HG02759 (cell line): ENCODE data around the gene GAA.
"Not testable (repeated sequence)": the region's sequence is repeated elsewhere in the genome, so short reads cannot be mapped to it uniquely, and the experiment has no call there.

Experiments
- ATAC-seq: cut with Tn5 transposase; IDR thresholded peaks from one replicate; pipeline ENCODE4 v1.9.1; 2021; ENCODE audit warnings: mild to moderate bottlenecking, moderate library complexity; ENCODE audit not compliant: unreplicated experiment

The GAA gene

DNA sequence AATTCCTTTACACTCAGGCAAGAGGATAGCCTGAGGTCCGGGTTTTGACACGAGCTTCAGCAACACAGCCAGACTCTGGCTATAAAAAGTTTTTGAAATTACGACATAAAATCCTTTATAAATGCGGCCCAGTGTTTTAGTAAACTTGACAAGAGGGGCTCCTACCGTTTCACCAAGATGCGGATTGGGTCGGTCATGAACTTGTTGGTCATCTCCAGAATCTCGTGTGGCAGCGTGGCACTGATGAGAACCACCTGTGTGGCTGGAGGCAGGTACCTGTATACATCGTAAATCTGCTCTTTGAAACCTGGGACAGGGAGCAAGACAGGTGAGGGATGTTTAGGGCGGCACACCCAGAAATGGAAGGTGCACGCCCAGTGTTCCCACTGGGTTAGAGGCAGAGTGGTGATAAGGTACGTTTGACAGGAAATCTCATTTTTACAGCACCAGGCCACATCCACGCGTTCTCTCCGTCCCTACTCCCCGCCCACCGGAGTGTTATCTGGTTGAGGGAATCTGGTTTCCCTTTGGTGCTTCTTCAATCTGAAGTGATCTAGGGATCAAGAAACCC lies 37.6 kb downstream of the GAA start:
- ATAC-seq: no peak

DNA sequence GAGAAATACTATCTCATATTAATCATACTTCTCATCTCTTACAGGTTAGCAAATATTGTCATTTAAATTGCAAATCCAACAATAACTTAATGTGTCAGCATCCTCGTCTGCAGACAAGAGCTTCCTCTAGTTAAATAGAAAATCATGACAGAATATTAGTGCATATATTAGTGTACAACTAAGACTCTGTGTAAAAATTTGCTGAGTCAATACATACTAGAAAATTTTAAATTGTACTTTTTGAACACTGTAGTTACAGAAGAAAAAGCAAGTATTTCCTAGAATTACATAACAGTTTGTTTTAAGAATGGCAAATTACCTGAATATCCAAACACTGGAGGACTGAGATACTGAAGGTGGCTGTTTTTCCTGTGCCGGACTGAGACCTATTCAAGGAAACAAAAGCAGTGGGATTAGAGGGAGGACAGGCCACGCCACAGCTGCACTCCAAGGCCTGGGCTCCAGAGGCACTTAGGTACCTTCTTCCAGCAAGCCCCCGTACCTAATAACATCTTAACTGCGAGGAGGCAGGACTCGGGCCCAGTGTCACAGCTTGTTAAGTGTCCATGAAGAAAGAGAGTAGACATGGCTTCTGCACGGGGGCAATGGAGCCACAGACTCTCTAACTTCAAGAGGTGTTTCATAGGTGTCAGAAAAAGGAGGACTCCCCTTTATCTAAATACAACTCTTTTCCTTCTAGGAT lies 40.2 kb downstream of the GAA start:
- ATAC-seq: no peak

DNA sequence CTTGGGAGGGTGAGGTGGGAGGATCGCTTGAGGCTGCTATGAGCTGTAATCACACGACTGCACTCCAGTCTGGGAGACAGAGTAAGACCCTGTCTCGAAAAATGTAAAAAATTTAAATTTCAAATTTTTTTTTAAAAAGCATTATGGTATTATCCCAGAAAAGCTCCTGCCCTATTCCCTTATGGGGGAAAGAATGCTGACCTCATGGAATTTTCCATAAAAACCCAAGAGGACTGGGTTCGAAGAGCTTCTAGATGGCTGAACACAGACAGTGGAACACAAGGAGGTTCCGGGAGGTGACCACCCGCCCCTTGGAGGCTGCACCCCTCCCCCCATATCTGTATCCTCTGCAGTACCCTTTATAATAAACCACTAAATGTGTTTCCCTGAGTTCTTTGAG lies 41.5 kb downstream of the GAA start:
- no peak for ATAC-seq

DNA sequence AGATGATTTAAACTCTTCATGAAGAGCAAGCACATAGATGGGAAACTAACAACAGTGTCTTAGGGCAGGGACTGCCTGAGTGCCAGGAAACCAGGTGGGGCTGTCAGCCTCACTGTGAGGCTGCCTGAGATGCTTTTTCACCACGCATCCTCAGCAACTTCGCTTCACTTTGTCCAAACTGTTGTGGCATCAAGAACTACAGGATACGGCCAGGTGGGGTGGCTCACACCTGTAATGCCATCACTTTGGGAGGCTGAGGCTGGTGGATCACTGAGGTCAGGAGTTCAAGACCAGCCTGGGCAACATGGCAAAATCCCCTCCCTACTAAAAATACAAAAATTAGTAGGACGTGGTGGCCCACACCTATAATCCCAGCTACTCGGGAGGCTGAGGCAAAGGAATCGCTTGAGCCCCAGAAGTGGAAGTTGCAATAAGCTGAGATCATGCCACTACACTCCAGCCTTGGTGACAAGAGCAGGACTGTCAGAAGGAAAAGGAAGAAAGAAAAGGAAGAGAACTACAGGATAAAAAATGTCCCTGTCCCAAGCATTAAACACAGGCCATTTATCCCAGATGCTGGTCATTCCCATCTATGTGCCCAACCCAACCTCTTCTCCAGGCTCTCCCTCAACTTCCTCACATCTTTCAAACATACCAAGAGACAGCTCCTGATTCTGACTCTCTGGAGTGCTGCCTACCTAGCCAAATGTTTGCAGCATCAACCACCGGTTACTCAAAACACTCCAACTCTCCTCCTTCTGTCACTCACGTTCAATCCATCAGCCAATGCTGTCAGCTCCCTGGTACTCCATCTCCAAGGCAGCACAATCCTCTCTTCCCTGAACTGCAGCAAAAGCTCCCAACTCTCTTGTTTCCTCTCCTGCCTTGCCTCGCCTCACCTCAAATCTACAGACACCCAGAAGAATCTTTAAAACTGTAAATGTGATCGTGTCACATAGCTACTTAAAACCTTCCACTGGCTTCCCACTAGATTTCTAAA lies 44.0 kb downstream of the GAA start:
- ATAC-seq: no peak

DNA sequence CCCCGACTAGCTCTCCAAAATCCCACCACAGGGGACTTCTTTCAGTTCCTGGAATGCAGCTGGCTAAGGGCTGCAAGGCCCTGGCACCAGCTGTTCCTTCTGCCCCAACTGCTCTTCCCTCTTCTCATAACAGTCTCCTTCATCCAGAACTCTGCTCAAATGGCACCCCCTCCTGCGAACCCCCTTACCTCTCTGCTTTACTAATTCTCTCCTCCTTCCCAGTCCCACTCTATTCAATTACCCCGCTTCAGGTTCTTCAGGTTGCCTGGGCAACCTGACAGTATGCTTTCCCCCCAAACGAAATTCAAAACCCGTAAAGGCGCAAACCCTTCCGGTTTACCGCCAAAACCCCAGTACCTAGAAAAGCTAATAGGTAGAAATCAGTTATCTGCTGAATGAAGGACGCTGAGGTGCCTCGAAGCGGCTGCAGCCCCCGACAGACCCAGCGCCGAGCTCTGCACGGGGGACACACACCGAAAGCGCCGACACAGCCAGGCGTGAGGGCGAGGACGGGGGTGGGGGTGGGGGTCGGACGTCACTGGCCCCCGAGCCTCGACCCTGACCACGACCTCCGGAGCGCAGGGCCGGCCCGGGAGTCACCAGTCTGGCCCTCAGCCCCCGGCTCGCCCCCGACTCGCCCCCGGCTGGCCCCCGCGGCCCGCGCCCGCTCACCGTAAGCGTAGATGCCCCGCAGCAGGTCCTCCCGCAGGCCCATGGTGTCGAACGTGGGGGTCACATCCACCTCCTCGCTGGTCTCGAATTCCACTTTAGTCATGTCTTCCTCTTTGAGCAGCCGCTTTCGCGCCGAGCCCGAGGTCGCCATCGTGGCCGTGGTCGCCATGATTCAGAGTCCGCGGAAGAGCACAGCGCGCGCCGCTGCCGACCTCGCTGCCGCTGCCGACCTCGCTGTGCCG lies 45.0 kb downstream of the GAA start:
- ATAC-seq: peak; percentile 22

DNA sequence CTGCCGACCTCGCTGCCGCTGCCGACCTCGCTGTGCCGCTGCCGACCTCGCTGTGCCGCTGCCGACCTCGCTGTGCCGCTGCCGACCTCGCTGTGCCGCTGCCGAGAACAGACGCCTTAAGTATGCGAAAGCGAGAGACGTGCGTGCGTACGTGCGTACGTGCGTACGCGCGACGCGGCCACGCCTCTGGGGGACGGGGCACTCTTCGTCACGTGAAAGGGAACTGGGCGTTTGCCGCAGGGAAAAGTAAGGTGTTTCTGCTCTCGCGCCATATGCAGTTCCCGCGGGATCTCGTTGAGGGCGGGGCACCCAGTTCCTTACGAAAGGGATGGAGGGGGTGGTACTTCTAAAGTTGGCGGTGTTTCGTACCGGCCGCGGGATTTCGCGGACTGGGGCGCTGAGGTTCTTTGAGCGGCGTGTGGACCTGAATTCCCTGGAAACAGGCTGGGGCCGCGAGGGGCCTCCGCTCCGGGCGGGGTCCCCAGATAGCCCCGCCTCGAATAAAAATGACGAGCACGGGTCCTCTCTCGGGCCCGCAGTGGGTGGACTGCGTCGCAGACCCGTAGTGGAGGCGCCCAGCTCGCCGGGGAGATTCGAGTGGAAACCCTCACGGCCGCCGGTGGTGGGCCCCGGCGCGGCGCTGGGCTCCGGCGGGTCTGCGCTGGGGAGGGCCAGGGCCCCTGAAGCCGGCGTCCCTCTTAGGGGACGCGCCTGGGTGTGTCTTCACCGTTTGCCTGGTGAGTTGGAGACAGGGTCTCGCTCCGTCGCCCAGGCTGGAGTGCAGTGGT lies 45.8 kb downstream of the GAA start, which contains the start of gene EIF4A3:
Gene EIF4A3, minus strand, starts transcription at position 94 of the 788 bp plus-strand sequence. CDS start 167 bp downstream, outside the sequence.
- ATAC-seq: peak; percentile 89

DNA sequence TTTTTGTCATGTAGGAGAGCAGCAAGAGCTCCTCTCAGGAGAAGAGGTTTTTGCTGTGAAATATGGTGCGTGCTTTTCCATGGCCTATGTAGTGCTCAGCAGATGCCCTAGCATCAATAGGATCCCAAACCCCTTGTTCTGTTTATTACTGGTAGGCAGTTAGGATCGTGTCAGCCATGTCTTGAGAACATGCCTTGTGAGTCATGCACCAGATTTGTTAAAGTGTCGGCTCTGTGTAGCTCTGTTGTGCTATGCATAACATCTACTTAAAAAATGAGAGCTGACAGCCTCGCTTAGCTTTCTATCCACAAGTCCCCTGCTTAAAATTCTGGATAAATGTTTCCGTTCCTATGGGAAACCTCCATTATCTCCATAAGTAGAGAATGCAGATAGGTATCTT lies 50.0 kb downstream of the GAA start:
- no peak for ATAC-seq

DNA sequence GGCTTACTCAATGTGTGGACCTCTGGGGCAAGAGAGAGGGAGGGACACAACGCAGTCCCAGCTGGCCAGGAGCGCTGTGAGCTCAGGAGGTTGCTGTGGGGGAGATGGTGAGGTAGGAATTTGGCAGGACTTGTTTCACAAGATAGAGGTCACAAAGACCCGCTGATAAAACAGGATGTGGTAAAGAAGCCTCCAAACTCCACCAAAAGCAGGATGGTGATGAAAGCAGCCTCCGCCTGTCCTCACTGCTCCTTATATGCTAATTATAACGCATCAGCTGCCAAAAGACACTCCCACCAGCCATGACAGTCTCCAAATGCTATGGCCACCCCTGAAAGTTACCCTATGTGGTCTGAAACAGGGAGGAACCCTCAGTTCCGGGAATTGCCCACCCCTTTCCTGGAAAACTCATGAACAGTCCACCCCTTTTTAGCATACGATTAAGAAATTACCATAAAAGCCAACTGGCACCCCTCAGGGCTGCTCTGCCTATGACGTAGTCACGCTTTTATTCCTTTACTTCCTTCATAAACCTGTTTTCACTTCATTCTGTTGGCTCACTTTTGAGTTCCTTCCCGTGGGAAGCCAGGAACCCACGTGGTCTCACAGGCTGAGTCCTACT lies 50.8 kb downstream of the GAA start:
- no peak for ATAC-seq

DNA sequence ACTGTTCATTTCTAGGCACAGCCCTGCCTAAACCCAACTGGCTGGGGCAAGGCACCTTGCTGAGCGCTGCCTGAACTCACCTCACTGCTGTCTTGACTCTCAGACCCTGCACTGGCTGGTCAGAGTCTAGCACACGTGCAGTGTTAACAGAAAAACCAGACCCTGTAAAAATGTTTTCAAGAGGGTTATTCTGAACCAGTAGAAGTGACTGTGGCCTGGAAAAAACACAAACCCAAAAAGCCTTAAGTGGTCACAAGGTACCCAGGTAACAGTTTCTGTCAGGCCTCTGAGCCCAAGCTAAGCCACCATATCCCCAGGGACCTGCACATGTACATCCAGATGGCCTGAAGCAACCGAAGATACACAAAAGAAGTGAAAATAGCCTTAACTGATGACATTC lies 51.6 kb downstream of the GAA start:
- ATAC-seq: peak; percentile 69

DNA sequence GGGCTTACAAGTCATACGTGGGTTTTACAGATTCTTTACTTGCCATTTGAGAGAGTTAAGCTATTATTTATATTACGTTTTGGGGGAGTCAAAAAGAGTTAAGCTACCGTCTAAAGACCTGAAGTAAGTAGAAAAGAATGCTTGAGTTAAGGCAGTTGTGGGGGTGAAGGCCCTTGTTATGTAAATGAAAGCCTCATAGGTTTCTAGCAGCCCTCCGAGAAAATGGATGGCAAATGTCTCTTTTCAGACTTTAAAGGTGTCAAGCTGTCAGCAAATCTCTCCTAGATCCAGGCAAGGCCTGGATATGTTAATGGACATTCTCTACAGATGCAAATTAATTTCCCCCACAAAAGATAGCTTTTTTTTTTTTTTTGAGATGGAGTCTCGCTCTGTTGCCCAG lies 52.8 kb downstream of the GAA start:
- ATAC-seq: no peak

DNA sequence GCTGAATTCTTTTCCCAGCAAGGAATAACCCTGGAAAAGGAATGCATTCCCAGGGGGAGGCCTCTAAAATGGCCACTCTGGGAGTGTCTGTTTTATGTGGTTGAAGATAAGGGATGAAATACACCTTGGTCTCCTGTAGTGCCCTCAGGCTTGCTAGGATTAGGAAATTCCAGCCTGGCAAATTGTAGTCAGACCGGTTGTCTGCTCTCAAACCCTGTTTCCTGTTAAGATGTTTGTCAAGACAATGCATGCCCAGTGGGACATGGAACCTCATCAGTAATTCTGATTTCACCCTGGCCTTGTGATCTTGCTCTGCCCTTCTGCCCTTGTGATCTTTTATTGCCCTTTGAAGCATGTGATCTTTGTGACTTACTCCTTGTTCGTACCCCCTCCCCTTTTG lies 54.2 kb downstream of the GAA start:
- not testable (repeated sequence) for ATAC-seq

DNA sequence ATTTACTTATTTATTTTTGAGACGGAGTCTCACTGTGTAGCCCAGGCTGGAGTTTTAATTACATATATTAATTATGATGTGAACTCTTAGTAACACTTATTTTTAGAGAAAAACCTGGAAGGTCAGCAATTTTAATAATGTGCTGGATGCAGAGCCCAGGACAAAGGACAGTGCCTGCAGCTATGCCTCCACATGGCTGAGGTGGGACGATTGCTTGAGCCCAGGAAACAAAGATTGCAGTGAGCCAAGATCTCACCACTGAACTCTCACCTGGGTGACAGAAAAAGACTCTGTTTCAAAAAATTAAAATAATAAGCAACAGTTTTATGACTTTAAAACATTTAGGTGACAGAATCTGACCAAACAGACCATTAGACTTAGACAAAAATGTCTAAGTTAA lies 57.5 kb downstream of the GAA start:
- ATAC-seq: no peak

DNA sequence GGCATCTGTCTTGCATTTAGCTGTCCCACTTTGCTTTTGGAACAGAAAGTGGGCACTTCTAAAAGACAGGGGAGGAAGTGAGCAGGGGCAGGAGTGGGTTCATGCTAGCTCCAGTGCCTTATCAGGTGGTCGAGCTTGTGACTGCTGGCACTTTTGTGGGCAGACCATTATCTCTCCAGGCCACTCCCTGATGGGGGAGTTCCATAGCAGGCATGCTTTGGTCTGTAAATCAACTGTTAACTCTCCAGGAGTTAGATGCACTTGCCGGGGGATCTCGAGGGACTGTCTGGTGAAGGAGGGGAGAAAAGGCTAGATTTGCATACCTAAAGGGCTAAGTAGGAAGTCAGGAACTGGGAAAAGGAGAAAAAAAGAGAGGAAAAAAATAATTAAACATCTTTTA lies 59.2 kb downstream of the GAA start:
- no peak for ATAC-seq

DNA sequence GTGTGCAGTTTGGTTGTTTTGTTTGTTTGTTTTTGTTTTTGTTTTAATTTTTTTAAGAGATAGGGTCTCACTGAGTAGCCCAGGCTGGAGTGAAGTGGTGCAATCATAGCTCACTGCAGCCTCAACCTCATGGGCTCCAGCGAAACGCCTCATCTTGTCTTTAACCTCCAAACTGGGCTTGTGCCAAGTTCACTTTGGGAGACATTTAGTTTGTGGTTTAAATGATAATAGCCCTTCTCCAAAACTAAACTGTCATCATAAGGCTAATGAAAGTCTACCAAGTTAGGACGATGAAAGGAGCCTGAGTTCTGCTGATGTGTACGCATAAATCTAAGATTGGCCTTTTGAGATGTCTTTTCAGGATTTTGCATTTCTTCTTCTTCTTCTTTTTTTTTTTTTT lies 62.0 kb downstream of the GAA start:
- ATAC-seq: no peak

DNA sequence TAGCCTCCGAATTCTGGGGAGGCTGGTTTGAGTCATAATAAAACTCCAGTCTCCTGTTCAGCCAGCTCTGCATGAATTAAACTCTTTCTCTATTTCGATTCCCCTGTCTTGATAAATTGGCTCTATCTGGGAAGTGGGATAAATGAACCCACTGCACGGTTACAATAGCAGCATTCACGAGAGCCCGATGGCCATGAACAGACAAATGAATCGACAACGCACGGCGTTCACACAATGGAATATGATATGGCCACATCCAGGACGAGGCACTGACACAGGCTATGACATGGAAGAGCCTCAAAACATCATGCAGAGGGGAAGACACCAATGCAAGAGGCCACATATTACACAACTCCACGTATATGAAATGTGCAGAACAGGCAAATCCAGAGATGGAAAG lies 62.8 kb downstream of the GAA start:
- no peak for ATAC-seq

DNA sequence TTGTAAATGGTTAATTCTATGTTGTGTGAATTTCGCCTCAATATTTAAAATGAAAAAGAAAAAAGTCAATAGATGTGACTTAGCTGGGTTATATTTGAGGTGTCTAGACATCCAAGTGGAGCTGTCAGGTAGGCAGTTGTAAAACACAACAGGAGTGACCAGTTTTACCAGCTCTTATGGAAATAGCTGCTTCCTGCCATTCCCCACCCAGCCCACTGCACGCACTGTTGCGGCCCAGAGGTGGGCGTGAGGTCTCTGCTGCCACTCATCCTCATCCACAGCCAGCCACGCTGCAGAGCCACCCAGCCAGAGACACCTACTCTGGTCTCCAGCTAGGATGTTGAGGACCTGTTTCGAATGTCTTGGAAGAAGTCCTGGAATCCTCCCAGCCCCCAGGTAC lies 65.1 kb downstream of the GAA start:
- ATAC-seq: no peak

DNA sequence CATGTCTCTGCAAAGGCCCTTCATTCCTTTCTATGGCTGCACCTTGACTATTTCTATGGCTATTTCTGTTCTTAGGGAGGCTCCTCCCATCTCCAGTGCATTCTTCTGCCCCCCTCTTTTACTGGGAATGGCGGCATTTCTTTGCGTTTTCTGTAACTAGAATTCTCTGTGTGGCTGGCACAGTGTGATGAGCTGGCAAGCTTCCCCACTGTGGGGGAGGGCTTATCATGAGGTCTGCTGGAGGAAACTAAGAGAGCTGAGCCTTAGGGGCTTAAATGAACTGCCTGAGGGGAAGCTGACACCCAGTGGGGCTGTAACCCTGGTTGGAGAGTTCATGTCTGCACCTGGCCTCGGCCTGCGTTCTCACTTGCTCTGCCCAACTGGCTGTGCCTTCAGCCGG lies 67.0 kb downstream of the GAA start:
- ATAC-seq: no peak

DNA sequence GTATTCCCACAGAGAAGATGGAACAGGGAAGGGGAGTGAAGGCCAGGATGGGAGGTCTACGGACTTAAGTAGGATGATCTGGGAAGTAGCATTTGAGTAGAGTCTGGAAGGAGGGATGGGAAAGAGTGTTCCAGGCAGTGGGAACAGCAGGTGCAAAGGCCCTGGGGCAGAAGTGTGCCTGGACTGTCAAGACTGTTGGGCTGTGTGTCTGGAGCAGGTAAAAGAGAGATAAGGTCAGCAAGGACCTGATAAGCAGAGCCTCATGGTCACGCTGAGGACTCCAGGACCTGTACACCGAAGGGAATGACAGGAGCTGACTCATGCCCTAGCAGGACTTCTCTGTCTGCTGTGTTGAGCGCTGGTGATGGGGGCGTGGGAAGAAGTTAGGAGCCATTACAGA lies 67.7 kb downstream of the GAA start:
- ATAC-seq: no peak
